ENCODE data around the gene LAMP5.

DNA sequence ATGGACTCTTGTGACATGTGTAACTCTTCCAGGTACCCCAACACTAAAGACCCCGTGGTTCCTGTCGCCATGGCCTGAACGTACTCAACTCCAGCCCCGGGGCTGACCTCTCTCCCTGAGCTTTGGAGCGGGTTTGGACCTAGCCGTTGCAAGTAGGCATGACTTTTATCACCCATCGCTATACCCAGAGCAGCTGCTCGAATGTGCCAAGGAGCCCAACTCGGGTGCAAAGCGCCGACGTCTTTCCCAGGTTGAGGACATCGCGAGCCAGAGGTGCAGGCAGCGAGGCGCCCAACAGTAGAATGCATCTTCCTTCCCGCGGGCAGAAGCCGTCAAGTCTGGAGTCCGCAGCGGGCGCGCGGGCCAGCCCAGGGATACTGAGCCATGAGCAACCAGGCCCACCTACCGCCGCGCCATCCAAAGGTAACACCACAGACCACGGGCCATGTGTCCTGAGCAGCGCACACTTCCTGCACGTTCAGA, 5.7 kb upstream of the LAMP5 start:
- TF ChIP-seq, protein P1, sequence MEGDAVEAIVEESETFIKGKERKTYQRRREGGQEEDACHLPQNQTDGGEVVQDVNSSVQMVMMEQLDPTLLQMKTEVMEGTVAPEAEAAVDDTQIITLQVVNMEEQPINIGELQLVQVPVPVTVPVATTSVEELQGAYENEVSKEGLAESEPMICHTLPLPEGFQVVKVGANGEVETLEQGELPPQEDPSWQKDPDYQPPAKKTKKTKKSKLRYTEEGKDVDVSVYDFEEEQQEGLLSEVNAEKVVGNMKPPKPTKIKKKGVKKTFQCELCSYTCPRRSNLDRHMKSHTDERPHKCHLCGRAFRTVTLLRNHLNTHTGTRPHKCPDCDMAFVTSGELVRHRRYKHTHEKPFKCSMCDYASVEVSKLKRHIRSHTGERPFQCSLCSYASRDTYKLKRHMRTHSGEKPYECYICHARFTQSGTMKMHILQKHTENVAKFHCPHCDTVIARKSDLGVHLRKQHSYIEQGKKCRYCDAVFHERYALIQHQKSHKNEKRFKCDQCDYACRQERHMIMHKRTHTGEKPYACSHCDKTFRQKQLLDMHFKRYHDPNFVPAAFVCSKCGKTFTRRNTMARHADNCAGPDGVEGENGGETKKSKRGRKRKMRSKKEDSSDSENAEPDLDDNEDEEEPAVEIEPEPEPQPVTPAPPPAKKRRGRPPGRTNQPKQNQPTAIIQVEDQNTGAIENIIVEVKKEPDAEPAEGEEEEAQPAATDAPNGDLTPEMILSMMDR (IDR thresholded peaks at IDR 0.05 in 8 of 11, conservative IDR thresholded peaks at IDR 0.05 in 3 of 11) = no peak
- TF ChIP-seq POLR2A (IDR thresholded peaks at IDR 0.05) = no peak
